HCT116 (cell line): ENCODE measurements around the gene TNFAIP3.

Experiments used
- ATF3 ChIP-seq: IDR thresholded peaks from 2 replicates; pipeline ENCODE4 v1.6.1; 2012
- CTCF ChIP-seq, 3 experiments: fragments of 200-600 bp in 1 of 3; sonication (generic) in 1 of 3; IDR thresholded peaks in 2 of 3; conservative IDR thresholded peaks in 1 of 3; 2 replicates each; pipeline ENCODE4 v1.5.1; 2012 to 2017; ENCODE audit warnings: low read depth in 2 of 3, low read length in 2 of 3, antibody characterized with exemption in 1 of 3, borderline replicate concordance in 1 of 3, control low read depth in 1 of 3, mild to moderate bottlenecking in 1 of 3, mixed read lengths in 1 of 3, mixed run types in 1 of 3, moderate library complexity in 1 of 3; ENCODE audit not compliant: insufficient read depth in 1 of 3
- EZH2 ChIP-seq: fragments of 200-600 bp; sonication (generic); IDR thresholded peaks from 2 replicates; pipeline ENCODE4 v1.6.1; 2017; ENCODE audit warnings: antibody characterized with exemption, mixed run types
- EZH2phosphoT487 ChIP-seq: fragments of 200-600 bp; IDR thresholded peaks from 2 replicates; pipeline ENCODE4 v1.6.1; 2018; ENCODE audit warnings: antibody characterized with exemption, borderline replicate concordance
- POLR2A ChIP-seq: IDR thresholded peaks from 2 replicates; pipeline ENCODE4 v1.7.0; 2011; ENCODE audit warnings: borderline replicate concordance; ENCODE audit not compliant: insufficient read depth, insufficient read length; ENCODE audit errors: extremely low read depth
- POLR2AphosphoS5 ChIP-seq: IDR thresholded peaks from 2 replicates; pipeline ENCODE4 v1.6.1; 2011; ENCODE audit warnings: mild to moderate bottlenecking, low read depth, low read length, moderate library complexity

- TF ChIP-seq ATF3 (no peak), POLR2A (no peak), CTCF (IDR thresholded peaks at IDR 0.05 in 2 of 3, conservative IDR thresholded peaks at IDR 0.05 in 1 of 3; ENCODE audit: borderline replicate concordance in 1 of 3, insufficient read depth in 1 of 3, low read depth in 2 of 3, low read length in 2 of 3) (no peak), POLR2AphosphoS5 (no peak), EZH2 (no peak), EZH2phosphoT487 (no peak)
Measured at GRCh38 chr6:137846274-137846673, 20.8 kb upstream of the TNFAIP3 start.
